HCT116 (cell line): ENCODE data around the gene CTAGE1. TPM values are rescaled to one million over a fixed set of nuclear protein-coding genes. Genes with fewer than 3 reads are reported as not detected.

ENCODE experiments used
- ATAC-seq: fragments of 200-7000 bp; cut with Tn5 transposase; 2 replicates; pipeline ENCODE4 v1.9.1; 2020; ENCODE audit warnings: mild to moderate bottlenecking, moderate library complexity
- BruUV-seq: library from RNA; stranded (reverse); fragments of 400-500 nt; replicated peaks from 2 replicates; lab custom pipeline; 2021; lab: Mats Ljungman, UMichigan
- CTCF ChIA-PET: fragments of 300-600 bp; sonication (Branson Sonifier 250); formaldehyde crosslinking; loops from one replicate; lab custom pipeline; 2021; ENCODE audit warnings: antibody characterized with exemption; lab: Charles Lee
- POLR2A ChIA-PET: fragments of 300-600, 350-600 bp; sonication (Branson Sonifier 250); formaldehyde crosslinking; loops from one replicate; lab custom pipeline; 2021; ENCODE audit warnings: antibody characterized with exemption; lab: Charles Lee
- RAD21 ChIA-PET, 2 experiments: fragments of 300-600 bp; sonication (Branson Sonifier 250); formaldehyde crosslinking; loops; one replicate each; lab custom pipeline; 2023; ENCODE audit warnings: low total read pairs in 2 of 2; ENCODE audit not compliant: uncharacterized antibody in 2 of 2, unreplicated experiment in 2 of 2, low non-redundant PET in 1 of 2; lab: Charles Lee
- DNase-seq: peaks from one replicate; pipeline ENCODE4 v3.0.0-alpha.2; 2010; ENCODE audit warnings: low read depth, low spot score
- H2AFZ ChIP-seq: fragments of 200-600 bp; shearing (Covaris generic), sonication (generic); 2 replicates; pipeline ENCODE4 v1.6.1; 2017; ENCODE audit warnings: low read depth, mixed run types, mixed read lengths, antibody characterized with exemption, low read length; ENCODE audit not compliant: poor library complexity, severe bottlenecking
- H3K27ac ChIP-seq: 2 replicates; pipeline ENCODE4 v1.5.1; 2012; ENCODE audit warnings: low read depth, low read length
- H3K27me3 ChIP-seq: fragments of 200-600 bp; sonication (generic); 2 replicates; pipeline ENCODE4 v1.6.1; 2016; ENCODE audit warnings: mixed run types, low read length, mixed read lengths; ENCODE audit not compliant: insufficient read depth
- H3K36me3 ChIP-seq, 2 experiments: fragments of 200-500 bp in 1 of 2; fragments of 200-600 bp in 1 of 2; sonication (Bioruptor generic) in 1 of 2; sonication (generic) in 1 of 2; 2 replicates each; pipeline versions ENCODE4 v1.5.1 to v1.6.1; 2014 to 2016; ENCODE audit warnings: low read length in 2 of 2, inconsistent platforms in 1 of 2, mixed read lengths in 1 of 2, mixed run types in 1 of 2; ENCODE audit not compliant: insufficient read depth in 2 of 2, control insufficient read depth in 1 of 2
- H3K4me1 ChIP-seq, 2 experiments: fragments of 200-600 bp in 1 of 2; sonication (generic) in 1 of 2; 2 replicates each; pipeline versions ENCODE4 v1.5.1 to v1.6.1; 2012 to 2017; ENCODE audit warnings: low read length in 2 of 2, inconsistent platforms in 1 of 2, mild to moderate bottlenecking in 1 of 2, mixed read lengths in 1 of 2, mixed run types in 1 of 2, moderate library complexity in 1 of 2; ENCODE audit not compliant: insufficient read depth in 2 of 2, control insufficient read depth in 1 of 2
- H3K4me2 ChIP-seq: fragments of 200-600 bp; sonication (generic); 2 replicates; pipeline ENCODE4 v1.6.1; 2017; ENCODE audit warnings: mixed run types, low read length, mixed read lengths
- H3K4me3 ChIP-seq, 2 experiments: fragments of 200-600 bp in 1 of 2; sonication (generic) in 1 of 2; replicated peaks in 1 of 2; 2 replicates each; pipeline ENCODE4 v1.5.1; 2011 to 2016; ENCODE audit warnings: low read length in 2 of 2, control low read depth in 1 of 2, low read depth in 1 of 2, mild to moderate bottlenecking in 1 of 2, mixed read lengths in 1 of 2, mixed run types in 1 of 2
- H3K79me2 ChIP-seq: fragments of 200-600 bp; sonication (generic); 2 replicates; pipeline ENCODE4 v1.6.1; 2017; ENCODE audit warnings: mild to moderate bottlenecking, mixed run types, low read length, moderate library complexity, mixed read lengths; ENCODE audit not compliant: insufficient read depth
- H3K9ac ChIP-seq: fragments of 200-600 bp; sonication (generic); 2 replicates; pipeline ENCODE4 v1.6.1; 2016; ENCODE audit warnings: low read length, mixed read lengths
- H3K9me2 ChIP-seq: fragments of 200-600 bp; sonication (generic), shearing (Covaris generic); 2 replicates; pipeline ENCODE4 v1.6.1; 2017; ENCODE audit warnings: mixed run types, mild to moderate bottlenecking, moderate library complexity; ENCODE audit not compliant: insufficient read depth
- H3K9me3 ChIP-seq, 2 experiments: fragments of 200-500 bp in 1 of 2; fragments of 200-600 bp in 1 of 2; sonication (Bioruptor generic) in 1 of 2; sonication (generic) in 1 of 2; 2 replicates each; pipeline ENCODE4 v1.6.1; 2014 to 2017; ENCODE audit warnings: low read length in 2 of 2, mixed read lengths in 2 of 2, inconsistent platforms in 1 of 2, low read depth in 1 of 2, mild to moderate bottlenecking in 1 of 2, mixed run types in 1 of 2, moderate library complexity in 1 of 2; ENCODE audit not compliant: control insufficient read depth in 1 of 2, insufficient read depth in 1 of 2
- H4K20me1 ChIP-seq: fragments of 200-600 bp; sonication (generic), shearing (Covaris generic); 2 replicates; pipeline ENCODE4 v1.6.1; 2017; ENCODE audit warnings: mixed run types, mild to moderate bottlenecking, moderate library complexity; ENCODE audit not compliant: insufficient read depth
- CBX3 ChIP-seq: IDR thresholded peaks from 2 replicates; pipeline ENCODE4 v1.6.1; 2012; ENCODE audit warnings: low read depth
- CEBPB ChIP-seq: IDR thresholded peaks from 2 replicates; pipeline ENCODE4 v1.6.1; 2012; ENCODE audit warnings: low read depth
- EGR1 ChIP-seq: IDR thresholded peaks from 2 replicates; pipeline ENCODE4 v1.6.1; 2012; ENCODE audit warnings: low read depth
- ELF1 ChIP-seq: IDR thresholded peaks from 2 replicates; pipeline ENCODE4 v1.6.1; 2012; ENCODE audit warnings: low read depth, borderline replicate concordance
- EZH2phosphoT487 ChIP-seq: fragments of 200-600 bp; IDR thresholded peaks from 2 replicates; pipeline ENCODE4 v1.6.1; 2018; ENCODE audit warnings: antibody characterized with exemption, borderline replicate concordance
- FOSL1 ChIP-seq: IDR thresholded peaks from 2 replicates; pipeline ENCODE4 v1.6.1; 2012; ENCODE audit warnings: low read depth
- JUND ChIP-seq: IDR thresholded peaks from 2 replicates; pipeline ENCODE4 v1.6.1; 2012
- POLR2A ChIP-seq: IDR thresholded peaks from 2 replicates; pipeline ENCODE4 v1.7.0; 2011; ENCODE audit warnings: borderline replicate concordance; ENCODE audit not compliant: insufficient read depth, insufficient read length; ENCODE audit errors: extremely low read depth
- POLR2AphosphoS5 ChIP-seq: IDR thresholded peaks from 2 replicates; pipeline ENCODE4 v1.6.1; 2011; ENCODE audit warnings: mild to moderate bottlenecking, low read depth, low read length, moderate library complexity
- RAD21 ChIP-seq: IDR thresholded peaks from 2 replicates; pipeline ENCODE4 v1.6.1; 2012; ENCODE audit warnings: low read depth, mild to moderate bottlenecking
- SP1 ChIP-seq: IDR thresholded peaks from 2 replicates; pipeline ENCODE4 v1.6.1; 2012; ENCODE audit warnings: low read depth
- SRF ChIP-seq: IDR thresholded peaks from 2 replicates; pipeline ENCODE4 v1.6.1; 2012; ENCODE audit warnings: low read depth
- YY1 ChIP-seq: IDR thresholded peaks from 2 replicates; pipeline ENCODE4 v1.6.1; 2011; ENCODE audit warnings: low read length, low read depth, moderate library complexity, mild to moderate bottlenecking; ENCODE audit not compliant: insufficient replicate concordance; ENCODE audit errors: extremely low read depth
- ZBTB33 ChIP-seq: IDR thresholded peaks from 2 replicates; pipeline ENCODE4 v1.6.1; 2011; ENCODE audit warnings: mild to moderate bottlenecking, low read length, moderate library complexity; ENCODE audit not compliant: insufficient replicate concordance; ENCODE audit errors: extremely low read depth
- ZFX ChIP-seq: fragments of 450-650 bp; IDR thresholded peaks from 2 replicates; pipeline ENCODE4 v1.6.1; 2017
- ZNF274 ChIP-seq: fragments of 200-500 bp; sonication (Bioruptor generic); IDR thresholded peaks from 2 replicates; pipeline ENCODE4 v1.6.1; 2014; ENCODE audit warnings: mild to moderate bottlenecking, low read depth, low read length, inconsistent platforms
- intact Hi-C: fragments of 100-400 bp; cut with micrococcal nuclease; formaldehyde crosslinking; loops from 2 replicates; pipeline ENCODE4 v1.10.0; 2022
- total RNA-seq: library from RNA; stranded (reverse); gene quantifications from one replicate; pipeline ENCODE4 v1.2.1, GENCODE V29; 2021; ENCODE audit not compliant: unreplicated experiment

Gene CTAGE1
- total RNA-seq, 1 experiment from 2014 or later, result not detected

GRCh38 chr18:22405142-22405541 lies 12.6 kb downstream of the CTAGE1 start:
- Histone ChIP-seq H3K27ac (no peak overlapping the region), H4K20me1 (no peaks in the 10 kb centered on the region), H3K9me2 (no peaks in the 10 kb centered on the region), H2AFZ (no peak overlapping the region), H3K9me3 (no peaks in the 10 kb centered on the region), H3K27me3 (no peaks in the 10 kb centered on the region), H3K4me3 (no peak overlapping the region), H3K36me3 (no peaks in the 10 kb centered on the region), H3K4me1 (no peaks in the 10 kb centered on the region), H3K4me2 (no peak overlapping the region), H3K79me2 (no peaks in the 10 kb centered on the region), H3K9ac (no peak overlapping the region)
- ChIA-PET RAD21 (no interaction called here), POLR2A (no interaction called here), CTCF (no interaction called here)
- ATAC-seq (no peak), DNase-seq (no peak)
- intact Hi-C loops, result no loop called here
- TF ChIP-seq ELF1 (no peak), RAD21 (no peak), ZNF274 (no peak), SP1 (no peak), SRF (no peak), POLR2A (no peak), POLR2AphosphoS5 (no peak), FOSL1 (no peak), YY1 (no peak), ZBTB33 (no peak), CBX3 (no peak), ZFX (no peak), JUND (no peak), EGR1 (no peak), CEBPB (no peak), EZH2phosphoT487 (no peak)
- no TSS peak for BruUV-seq
